MM.1S (cell line): ENCODE results near the gene RERE.
A peak's percentile ranks its signal among the peaks of the same experiment; 100 is the strongest.

Experiments used
- DNase-seq: peaks from one replicate; pipeline ENCODE4 v3.0.0-alpha.2; 2015
- H2AFZ ChIP-seq: fragments of 300-600 bp; sonication (generic); 2 replicates; pipeline ENCODE4 v1.6.0; 2016; ENCODE audit warnings: antibody characterized with exemption, low read length
- H3F3A ChIP-seq: fragments of 300-600 bp; sonication (generic); 2 replicates; pipeline ENCODE4 v1.6.1; 2016; ENCODE audit warnings: mild to moderate bottlenecking, antibody characterized with exemption, low read length, moderate library complexity, mixed read lengths; ENCODE audit not compliant: insufficient read depth
- H3K27ac ChIP-seq: fragments of 300-600 bp; sonication (generic); 2 replicates; pipeline ENCODE4 v1.5.1; 2016; ENCODE audit warnings: mild to moderate bottlenecking, low read length
- H3K27me3 ChIP-seq: fragments of 300-600 bp; sonication (generic); replicated peaks from 2 replicates; pipeline ENCODE4 v1.6.0; 2016; ENCODE audit warnings: low read length; ENCODE audit not compliant: insufficient read depth
- H3K36me3 ChIP-seq: fragments of 300-600 bp; sonication (generic); replicated peaks from 2 replicates; pipeline ENCODE4 v1.6.1; 2016; ENCODE audit warnings: mild to moderate bottlenecking, low read length, mixed read lengths; ENCODE audit not compliant: insufficient read depth
- H3K4me1 ChIP-seq: fragments of 300-600 bp; sonication (generic); 2 replicates; pipeline ENCODE4 v1.6.1; 2016; ENCODE audit warnings: low read length, mixed read lengths
- H3K4me2 ChIP-seq: fragments of 300-600 bp; sonication (generic); 2 replicates; pipeline ENCODE4 v1.6.0; 2016; ENCODE audit warnings: low read depth, low read length
- H3K4me3 ChIP-seq: fragments of 300-600 bp; sonication (generic); 2 replicates; pipeline ENCODE4 v1.5.1; 2016; ENCODE audit warnings: low read length, mixed read lengths
- H3K79me2 ChIP-seq: fragments of 300-600 bp; sonication (generic); 2 replicates; pipeline ENCODE4 v1.6.1; 2016; ENCODE audit warnings: mixed run types, low read length, mixed read lengths
- H3K9ac ChIP-seq: fragments of 300-600 bp; sonication (generic); 2 replicates; pipeline ENCODE4 v1.6.1; 2016; ENCODE audit warnings: low read length, mixed read lengths
- H3K9me2 ChIP-seq: fragments of 300-600 bp; sonication (generic); replicated peaks from 2 replicates; pipeline ENCODE4 v1.6.1; 2016; ENCODE audit warnings: mild to moderate bottlenecking, low read length, mixed read lengths; ENCODE audit not compliant: insufficient read depth
- H3K9me3 ChIP-seq: fragments of 300-600 bp; sonication (generic); replicated peaks from 2 replicates; pipeline ENCODE4 v1.6.1; 2016; ENCODE audit warnings: mild to moderate bottlenecking, low read length, mixed read lengths; ENCODE audit not compliant: insufficient read depth
- H4K20me1 ChIP-seq: fragments of 300-600 bp; sonication (generic); 2 replicates; pipeline ENCODE4 v1.6.1; 2016; ENCODE audit warnings: mild to moderate bottlenecking, low read length, moderate library complexity, mixed read lengths; ENCODE audit not compliant: insufficient read depth
- CTCF ChIP-seq: fragments of 300-600 bp; sonication (generic); IDR thresholded peaks from 2 replicates; pipeline ENCODE4 v1.5.1; 2016; ENCODE audit warnings: antibody characterized with exemption, low read length, mixed read lengths
- EZH2 ChIP-seq: fragments of 300-600 bp; sonication (generic); optimal IDR thresholded peaks from 2 replicates; pipeline ENCODE3; 2017; ENCODE audit warnings: low read depth, mild to moderate bottlenecking, antibody characterized with exemption, low read length, mixed read lengths
- EZH2phosphoT487 ChIP-seq: fragments of 300-600 bp; sonication (generic); IDR thresholded peaks from 2 replicates; pipeline ENCODE4 v1.6.1; 2018; ENCODE audit warnings: antibody characterized with exemption, low read length

RERE gene

GRCh38 chr1:8858112-8858668 is 40.8 kb upstream of the RERE start:
- H3K9me3 ChIP-seq: no peaks in the 10 kb centered on the region
- H3K27me3 ChIP-seq: no peaks in the 10 kb centered on the region
- TF ChIP-seq CTCF: no peak
- no peak for TF ChIP-seq EZH2phosphoT487
- no peak for TF ChIP-seq EZH2
- H3K36me3 ChIP-seq: peaks cover 24% of the 10 kb centered on the region
- H3K9me2 ChIP-seq: no peaks in the 10 kb centered on the region
- peak overlapping the region; percentile 21; the same call in 1 of the 2 replicates for H3K27ac ChIP-seq
- no peak overlapping the region for H3K9ac ChIP-seq
- peaks cover 32% of the 10 kb centered on the region for H3F3A ChIP-seq
- H4K20me1 ChIP-seq: peaks cover 13% of the 10 kb centered on the region; the same call in 1 of the 2 replicates
- H3K79me2 ChIP-seq: peaks cover 8% of the 10 kb centered on the region; the same call in 1 of the 2 replicates
- no peak overlapping the region for H2AFZ ChIP-seq
- H3K4me3 ChIP-seq: no peak overlapping the region
- H3K4me2 ChIP-seq: no peak overlapping the region
- 0 out of 2 replicates have a peak, but pooled peaks cover 3% of the 10 kb centered on the region for H3K4me1 ChIP-seq
- no peak for DNase-seq

GRCh38 chr1:8856689-8857412 is 39.4 kb upstream of the RERE start:
- Histone ChIP-seq H3K36me3 (peaks cover 14% of the 10 kb centered on the region), H3K27me3 (no peaks in the 10 kb centered on the region), H3K27ac (no peak overlapping the region), H3K4me3 (no peak overlapping the region), H2AFZ (no peak overlapping the region), H3K9me2 (no peaks in the 10 kb centered on the region), H3K9me3 (no peaks in the 10 kb centered on the region), H3K79me2 (no peaks in the 10 kb centered on the region), H3K4me2 (no peak overlapping the region), H3F3A (peaks cover 37% of the 10 kb centered on the region), H4K20me1 (0 out of 2 replicates have a peak, but pooled peaks cover 10% of the 10 kb centered on the region), H3K9ac (no peak overlapping the region), H3K4me1 (peaks cover 7% of the 10 kb centered on the region; the same call in 1 of the 2 replicates)
- no peak for DNase-seq
- no peak for TF ChIP-seq EZH2phosphoT487
- TF ChIP-seq CTCF: no peak
- TF ChIP-seq EZH2: no peak

DNA sequence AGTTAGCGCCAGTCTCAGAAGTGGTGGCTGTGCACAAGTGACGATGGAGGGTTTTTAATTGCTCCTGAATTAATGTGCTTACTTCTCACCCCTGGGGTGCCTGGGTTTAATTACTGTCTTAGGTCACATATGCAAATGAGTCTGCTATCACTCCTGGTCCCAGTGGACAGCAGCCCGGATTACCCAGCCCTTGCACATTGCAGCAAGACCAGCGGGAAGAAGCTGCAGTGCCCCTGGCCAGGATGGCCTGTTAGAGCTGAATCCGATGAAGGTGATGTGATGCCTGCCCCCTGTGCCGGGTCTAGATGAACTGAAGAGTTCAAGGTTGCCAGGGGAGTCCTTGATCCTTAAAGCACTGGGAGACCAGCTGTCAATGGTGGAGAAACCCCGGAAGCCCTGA is 36.8 kb upstream of the RERE start:
- Histone ChIP-seq H3K4me1 (peaks cover 7% of the 10 kb centered on the region; the same call in 1 of the 2 replicates), H3K9me3 (no peaks in the 10 kb centered on the region)

More for the DNA sequence above, 36.8 kb upstream of the RERE start:
- peaks cover 25% of the 10 kb centered on the region for H3F3A ChIP-seq
- no peaks in the 10 kb centered on the region; the same call in none of the 2 replicates for H3K36me3 ChIP-seq
- no peak overlapping the region for H3K27ac ChIP-seq
- no peak for DNase-seq
- no peaks in the 10 kb centered on the region for H3K27me3 ChIP-seq
- H3K79me2 ChIP-seq: no peaks in the 10 kb centered on the region
- no peak overlapping the region for H2AFZ ChIP-seq
- no peak overlapping the region for H3K4me2 ChIP-seq
- no peaks in the 10 kb centered on the region for H3K9me2 ChIP-seq
- H3K9ac ChIP-seq: no peak overlapping the region
- no peak overlapping the region for H3K4me3 ChIP-seq
- no peak for TF ChIP-seq EZH2phosphoT487
- TF ChIP-seq CTCF: no peak
- no peak for TF ChIP-seq EZH2
- 0 out of 2 replicates have a peak, but pooled peaks cover 3% of the 10 kb centered on the region for H4K20me1 ChIP-seq
